ENCODE data around the gene USP37.

Gene USP37

GRCh38 chr2:218403810-218404209 is 164.3 kb downstream of the USP37 start:
- H3K27ac ChIP-seq (ENCODE audit: low read depth, low read length), result no peak overlapping the region
- H3F3A ChIP-seq (ENCODE audit: insufficient read depth), result peaks cover 14% of the 10 kb centered on the region
- H3K79me2 ChIP-seq (ENCODE audit: insufficient read depth, low read length), result peaks cover 11% of the 10 kb centered on the region; the same call in 1 of the 2 replicates
- H4K20me1 ChIP-seq (ENCODE audit: low read depth, low read length), result no peaks in the 10 kb centered on the region
- no peaks in the 10 kb centered on the region for H3K9me3 ChIP-seq (ENCODE audit: insufficient read depth, low read length)
- no peak for TF ChIP-seq CTCF (IDR thresholded peaks at IDR 0.05; ENCODE audit: insufficient read depth, low read length, poor library complexity, severe bottlenecking)
- no peak for TF ChIP-seq EZH2phosphoT487 (conservative IDR thresholded peaks at IDR 0.05; ENCODE audit: low read length)
- no peak overlapping the region for H2AFZ ChIP-seq (ENCODE audit: low read depth, low read length, severe bottlenecking)
- no peaks in the 10 kb centered on the region for H3K27me3 ChIP-seq (ENCODE audit: low read length)
- no peak overlapping the region for H3K4me3 ChIP-seq (ENCODE audit: insufficient read depth, low read length, poor library complexity, severe bottlenecking)
- H3K9me2 ChIP-seq (replicated peaks; ENCODE audit: insufficient read depth, low read length), result no peaks in the 10 kb centered on the region
- H3K4me2 ChIP-seq (ENCODE audit: low read depth, low read length, poor library complexity, severe bottlenecking), result no peak overlapping the region
- no peaks in the 10 kb centered on the region for H3K36me3 ChIP-seq (ENCODE audit: low read length)
- H3K9ac ChIP-seq (ENCODE audit: low read length), result no peak overlapping the region

GRCh38 chr2:218402911-218403411 is 165.2 kb downstream of the USP37 start:
- H3K27me3 ChIP-seq (ENCODE audit: low read length), result no peaks in the 10 kb centered on the region
- no peak overlapping the region for H3K9ac ChIP-seq (ENCODE audit: low read length)
- no peaks in the 10 kb centered on the region for H3K9me3 ChIP-seq (ENCODE audit: insufficient read depth, low read length)
- H3K79me2 ChIP-seq (ENCODE audit: insufficient read depth, low read length), result peaks cover 11% of the 10 kb centered on the region; the same call in 1 of the 2 replicates
- H3F3A ChIP-seq (ENCODE audit: insufficient read depth), result peaks cover 14% of the 10 kb centered on the region
- no peak overlapping the region for H3K27ac ChIP-seq (ENCODE audit: low read depth, low read length)
- H3K4me2 ChIP-seq (ENCODE audit: low read depth, low read length, poor library complexity, severe bottlenecking), result no peak overlapping the region
- H3K9me2 ChIP-seq (replicated peaks; ENCODE audit: insufficient read depth, low read length), result no peaks in the 10 kb centered on the region
- H4K20me1 ChIP-seq (ENCODE audit: low read depth, low read length), result no peaks in the 10 kb centered on the region
- H3K36me3 ChIP-seq (ENCODE audit: low read length), result no peaks in the 10 kb centered on the region
- TF ChIP-seq EZH2phosphoT487 (conservative IDR thresholded peaks at IDR 0.05; ENCODE audit: low read length) (no peak), CTCF (IDR thresholded peaks at IDR 0.05; ENCODE audit: insufficient read depth, low read length, poor library complexity, severe bottlenecking) (no peak)
- H2AFZ ChIP-seq (ENCODE audit: low read depth, low read length, severe bottlenecking), result no peak overlapping the region
- no peak overlapping the region for H3K4me3 ChIP-seq (ENCODE audit: insufficient read depth, low read length, poor library complexity, severe bottlenecking)

GRCh38 chr2:218402491-218402901 is 165.7 kb downstream of the USP37 start:
- no peaks in the 10 kb centered on the region for H3K27me3 ChIP-seq (ENCODE audit: low read length)
- H3K9me2 ChIP-seq (replicated peaks; ENCODE audit: insufficient read depth, low read length), result no peaks in the 10 kb centered on the region
- no peak overlapping the region for H3K27ac ChIP-seq (ENCODE audit: low read depth, low read length)
- H3K9me3 ChIP-seq (ENCODE audit: insufficient read depth, low read length), result no peaks in the 10 kb centered on the region
- no peak overlapping the region for H2AFZ ChIP-seq (ENCODE audit: low read depth, low read length, severe bottlenecking)
- peaks cover 11% of the 10 kb centered on the region; the same call in 1 of the 2 replicates for H3K79me2 ChIP-seq (ENCODE audit: insufficient read depth, low read length)
- H3K4me3 ChIP-seq (ENCODE audit: insufficient read depth, low read length, poor library complexity, severe bottlenecking), result no peak overlapping the region
- H3K9ac ChIP-seq (ENCODE audit: low read length), result no peak overlapping the region
- H4K20me1 ChIP-seq (ENCODE audit: low read depth, low read length), result no peaks in the 10 kb centered on the region
- H3K36me3 ChIP-seq (ENCODE audit: low read length), result no peaks in the 10 kb centered on the region
- H3K4me2 ChIP-seq (ENCODE audit: low read depth, low read length, poor library complexity, severe bottlenecking), result no peak overlapping the region
- TF ChIP-seq CTCF (IDR thresholded peaks at IDR 0.05; ENCODE audit: insufficient read depth, low read length, poor library complexity, severe bottlenecking) (no peak), EZH2phosphoT487 (conservative IDR thresholded peaks at IDR 0.05; ENCODE audit: low read length) (no peak)
- peaks cover 14% of the 10 kb centered on the region for H3F3A ChIP-seq (ENCODE audit: insufficient read depth)
